Urinary bladder (tissue), 4 donors: Measurements from ENCODE around the gene OVCA2. TPM values are rescaled to one million over a fixed set of nuclear protein-coding genes. Genes with fewer than 3 reads are reported as not detected.

ENCODE experiments used
- DNase-seq: peaks from one replicate; pipeline ENCODE4 v3.0.0-alpha.2; 2015; ENCODE audit errors: extremely low spot score
- H3K27ac ChIP-seq: one replicate; pipeline ENCODE4 v1.5.1; 2013; ENCODE audit warnings: low read depth, mild to moderate bottlenecking, moderate library complexity
- H3K36me3 ChIP-seq: one replicate; pipeline ENCODE4 v1.6.1; 2013; ENCODE audit warnings: mild to moderate bottlenecking, moderate library complexity; ENCODE audit not compliant: insufficient read depth
- H3K4me1 ChIP-seq: one replicate; pipeline ENCODE4 v1.6.1; 2013; ENCODE audit warnings: mild to moderate bottlenecking, moderate library complexity; ENCODE audit not compliant: insufficient read depth
- H3K4me3 ChIP-seq: one replicate; pipeline ENCODE4 v1.5.1; 2013; ENCODE audit warnings: low read depth, low read length
- WGBS: extraction: QIAGEN DNeasy Blood & Tissue Kit; methylation state at CpG from one replicate; pipeline ENCODE4 v1.1.7; 2013; 5-methylcytosine and 5-hydroxymethylcytosine counted together
- polyA plus RNA-seq: library from polyadenylated mRNA; stranded (reverse); fragments of 200-250 nt; gene quantifications from one replicate; pipeline ENCODE4 v1.2.3, GENCODE V29; 2013
- total RNA-seq: library from RNA; depleted of rRNA; stranded (reverse); fragments of >200 nt; gene quantifications from one replicate; pipeline ENCODE4 v1.2.3, GENCODE V29; 2014
- donor health status: healthy with polysubstance abuse.
- donor health status: healthy.

Gene OVCA2
- total and polyA plus RNA-seq, 2 donors = 9.5 to 40.1 TPM

DNA sequence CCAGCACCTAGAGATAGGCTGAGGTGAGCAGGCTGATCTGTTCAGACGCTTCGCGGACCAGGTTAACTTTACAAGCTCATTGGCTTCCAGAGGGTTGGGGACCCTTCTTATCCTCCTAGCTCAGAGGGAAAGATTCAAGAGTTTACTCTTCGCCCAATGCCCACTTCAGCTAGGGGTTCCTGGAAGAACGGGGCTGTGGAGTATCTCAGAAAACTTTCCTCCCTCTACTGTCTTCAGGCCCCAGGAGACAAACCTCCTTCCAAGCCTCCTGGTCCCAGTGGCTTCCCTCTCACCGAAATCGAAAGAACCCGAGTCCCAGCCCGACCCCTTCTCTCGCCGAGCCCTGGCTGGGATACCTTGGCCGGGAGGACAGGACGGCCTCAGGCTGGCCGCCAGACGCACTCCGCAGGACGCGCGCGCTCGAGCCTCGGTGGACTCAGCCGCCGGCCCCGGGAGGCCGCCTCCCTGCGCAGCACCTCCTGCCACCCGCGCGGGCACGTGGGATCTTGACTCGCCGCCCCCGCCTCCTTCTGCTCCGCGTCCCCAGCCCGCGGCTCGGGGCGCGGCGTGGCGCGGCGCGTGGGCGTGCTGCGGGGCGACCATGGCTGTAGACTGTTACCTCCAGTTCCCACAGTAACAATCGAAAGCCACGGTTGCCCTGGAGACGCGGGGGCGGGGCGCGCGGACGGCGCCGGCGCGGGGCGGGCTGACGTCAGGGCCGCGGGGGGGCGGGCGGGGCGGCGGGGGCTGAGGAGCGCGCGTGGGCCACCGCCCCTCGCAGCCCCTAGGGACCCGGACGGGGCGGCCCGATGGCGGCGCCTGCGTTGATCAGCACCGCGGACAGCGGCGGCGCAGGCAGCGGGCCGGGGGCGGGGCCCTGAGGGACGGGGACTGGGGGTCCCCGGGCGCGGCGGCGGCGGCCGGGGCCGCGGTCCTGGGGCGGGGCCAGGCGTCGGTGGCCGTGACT is 7.8 kb downstream of the OVCA2 start:
- no peak for DNase-seq
- WGBS = 1% methylated on average over 104 of the region's 104 CpGs
- Histone ChIP-seq H3K36me3 (no peaks in the 10 kb centered on the region), H3K4me1 (peaks cover 2% of the 10 kb centered on the region), H3K4me3 (peak overlapping the region; percentile 58), H3K27ac (no peak overlapping the region)

DNA sequence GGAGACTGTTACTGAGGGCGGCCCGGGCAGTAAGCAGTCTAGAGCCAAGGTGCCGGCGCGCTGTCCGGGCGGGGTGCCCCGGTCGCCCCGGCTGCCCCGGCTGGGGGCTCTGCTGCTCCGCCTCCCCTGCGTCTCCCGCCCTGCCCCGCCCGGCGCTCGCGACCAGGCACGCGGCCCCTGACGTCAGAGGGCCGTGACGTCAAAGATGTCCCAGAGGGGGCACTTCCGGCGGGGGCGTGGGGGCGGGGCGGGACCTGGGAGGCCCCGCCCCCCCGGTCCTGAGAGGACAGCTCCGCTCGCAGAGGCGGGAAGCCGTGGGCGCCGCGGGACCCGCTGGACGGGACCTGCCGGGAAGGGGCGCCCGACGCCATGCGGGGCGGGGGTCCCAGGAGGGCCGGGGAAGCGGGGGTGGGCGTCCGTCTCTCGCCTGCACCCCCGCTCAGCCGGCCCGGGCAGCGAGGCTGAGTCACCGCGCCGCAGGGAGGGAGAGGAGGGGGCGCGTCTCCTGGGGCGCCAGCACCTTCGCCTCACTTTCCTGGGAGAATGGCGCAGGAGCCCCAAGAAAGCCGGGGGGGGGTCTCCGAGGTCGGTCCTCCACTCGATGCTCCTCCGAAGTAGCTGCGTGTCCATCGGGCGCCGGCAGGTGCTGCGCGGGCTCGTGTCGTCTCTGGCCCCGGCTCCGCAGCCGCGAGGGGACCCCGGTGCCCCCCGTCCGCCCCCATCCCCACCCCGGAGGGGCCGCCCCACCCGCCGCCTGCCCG is 8.7 kb downstream of the OVCA2 start:
- Histone ChIP-seq H3K36me3 (no peaks in the 10 kb centered on the region), H3K27ac (no peak overlapping the region), H3K4me3 (peak overlapping the region; percentile 58), H3K4me1 (peaks cover 2% of the 10 kb centered on the region)
- under 1% methylated on average over 87 of the region's 88 CpGs for WGBS
- no peak for DNase-seq

DNA sequence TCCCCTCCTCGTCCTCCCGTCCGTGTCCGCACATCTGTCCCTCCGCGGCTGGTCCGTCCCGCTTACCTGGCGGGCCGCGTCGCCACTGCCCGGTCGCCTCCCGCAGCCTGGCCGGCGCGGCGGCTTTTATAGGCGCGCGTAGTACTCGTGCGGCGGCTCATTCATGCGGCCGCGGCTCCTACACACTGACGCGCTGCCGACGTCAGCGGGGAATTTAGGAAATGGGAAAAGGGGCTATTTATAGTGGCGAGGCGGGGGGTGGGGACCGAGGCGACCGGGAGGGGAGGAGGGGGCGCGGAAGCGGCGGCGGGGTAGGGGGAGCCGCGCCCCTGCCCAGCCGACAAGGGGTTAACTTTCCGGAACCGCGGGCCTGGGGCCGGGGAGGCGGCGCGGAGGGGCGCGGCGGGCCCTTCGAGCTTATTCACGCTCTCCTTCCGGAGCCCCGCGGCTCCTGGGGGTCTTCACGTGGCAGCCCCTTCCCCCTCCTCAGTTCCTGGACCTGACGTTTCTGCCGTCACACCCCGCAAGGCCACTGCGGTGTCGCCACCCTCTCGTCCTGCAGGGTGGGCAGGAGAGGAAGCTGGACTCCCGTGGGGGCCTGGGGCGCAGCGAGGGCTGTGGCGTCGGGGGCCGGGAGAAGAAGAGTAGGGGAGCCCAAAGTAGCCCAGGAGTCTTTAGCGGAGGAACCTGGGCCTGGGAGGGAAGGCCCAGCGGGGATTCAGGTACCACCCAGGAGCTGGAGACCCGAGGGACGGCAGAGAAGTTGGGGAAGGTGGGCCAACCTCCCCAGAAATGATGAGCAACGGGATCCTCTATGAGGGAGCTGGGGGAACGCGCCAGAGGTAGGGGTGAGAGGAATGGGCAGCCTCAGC is 9.5 kb downstream of the OVCA2 start:
- 15% methylated on average over 81 of the region's 81 CpGs for WGBS

DNA sequence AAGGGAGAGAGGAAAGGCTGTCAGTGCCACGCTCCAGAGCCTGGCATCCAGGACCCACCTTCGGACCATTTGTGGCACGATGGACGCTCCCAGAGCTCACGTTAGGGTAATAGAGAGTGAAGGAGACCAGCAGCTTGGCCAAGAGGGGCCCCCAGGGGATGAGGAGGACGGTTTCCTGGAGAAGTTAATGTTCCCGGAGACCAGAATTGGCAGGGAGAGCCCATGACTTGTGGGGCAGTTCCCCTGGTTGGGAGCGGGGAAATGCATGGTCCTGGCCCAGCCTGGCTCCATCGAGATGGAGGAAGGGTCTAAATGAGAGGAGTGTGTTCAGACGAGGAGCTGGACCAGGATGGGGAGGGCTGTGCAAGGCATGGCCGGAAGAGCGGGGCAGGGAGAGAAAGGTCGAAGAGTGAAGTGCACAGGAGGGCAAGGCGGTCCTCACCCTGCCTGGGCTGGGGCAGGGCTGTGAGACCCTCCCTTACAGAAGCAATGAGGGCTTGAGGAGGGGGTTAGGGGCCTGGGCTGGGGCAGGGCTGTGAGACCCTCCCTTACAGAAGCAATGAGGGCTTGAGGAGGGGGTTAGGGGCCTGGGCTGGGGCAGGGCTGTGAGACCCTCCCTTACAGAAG is 10.2 kb downstream of the OVCA2 start:
- no peaks in the 10 kb centered on the region for H3K36me3 ChIP-seq

More for the DNA sequence above, 9.5 kb downstream of the OVCA2 start:
- Histone ChIP-seq H3K27ac (no peak overlapping the region), H3K4me1 (peaks cover 2% of the 10 kb centered on the region), H3K36me3 (no peaks in the 10 kb centered on the region), H3K4me3 (peak overlapping the region; percentile 58)
- DNase-seq = no peak

DNA sequence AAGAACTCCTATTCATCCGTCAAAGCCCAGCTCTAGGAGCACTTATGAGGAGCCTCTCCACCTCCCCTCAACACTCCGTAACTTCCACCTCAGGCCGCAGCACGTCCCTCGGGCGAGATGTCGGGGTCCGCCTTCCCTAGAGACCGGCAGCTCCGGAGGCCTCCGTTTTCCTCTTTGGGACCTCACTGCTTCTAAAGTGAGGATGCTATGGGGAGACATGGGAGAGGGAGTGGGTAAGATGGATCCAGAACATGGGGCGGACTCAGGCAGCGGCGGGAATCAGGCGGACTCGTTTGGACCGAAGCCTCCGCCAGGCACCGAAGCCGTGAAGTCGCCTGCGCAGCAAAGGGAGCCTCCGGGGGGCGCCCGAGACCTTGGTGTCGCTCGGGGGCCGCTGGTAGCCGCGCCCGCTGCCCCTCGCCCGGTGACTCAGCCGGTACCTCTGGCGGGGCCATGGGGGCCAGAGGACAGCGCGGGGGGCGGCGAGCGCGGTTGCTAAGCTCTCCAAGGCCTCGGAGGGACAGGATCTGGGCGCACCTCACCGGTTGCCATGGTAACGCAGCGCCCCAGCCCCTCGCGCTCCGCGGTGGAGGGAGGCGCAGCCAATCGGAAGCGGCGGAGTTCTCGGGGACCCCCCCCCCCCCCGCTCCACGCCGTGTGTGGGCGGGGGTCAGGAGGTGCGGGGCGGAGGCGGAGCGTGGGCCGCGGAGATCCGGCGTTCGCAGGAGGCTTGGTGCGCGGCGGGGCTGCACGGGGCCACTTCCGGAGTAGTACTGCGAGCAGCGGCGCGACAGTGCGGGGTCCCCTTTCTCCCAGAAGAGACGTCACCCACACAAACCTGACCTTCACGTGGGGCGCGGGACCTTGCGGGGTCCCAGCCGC is 11.8 kb downstream of the OVCA2 start:
- H3K4me1 ChIP-seq = peaks cover 4% of the 10 kb centered on the region
- no peaks in the 10 kb centered on the region for H3K36me3 ChIP-seq
- peak overlapping the region; percentile 46 for H3K4me3 ChIP-seq
- no peak for DNase-seq
- WGBS = 7% methylated on average over 84 of the region's 84 CpGs
- peak overlapping the region; percentile 59 for H3K27ac ChIP-seq

More for the DNA sequence above, 10.2 kb downstream of the OVCA2 start:
- DNase-seq = no peak
- peaks cover 4% of the 10 kb centered on the region for H3K4me1 ChIP-seq
- H3K27ac ChIP-seq = no peak overlapping the region
- 73% methylated on average over 14 of the region's 14 CpGs for WGBS
- H3K4me3 ChIP-seq = no peak overlapping the region

DNA sequence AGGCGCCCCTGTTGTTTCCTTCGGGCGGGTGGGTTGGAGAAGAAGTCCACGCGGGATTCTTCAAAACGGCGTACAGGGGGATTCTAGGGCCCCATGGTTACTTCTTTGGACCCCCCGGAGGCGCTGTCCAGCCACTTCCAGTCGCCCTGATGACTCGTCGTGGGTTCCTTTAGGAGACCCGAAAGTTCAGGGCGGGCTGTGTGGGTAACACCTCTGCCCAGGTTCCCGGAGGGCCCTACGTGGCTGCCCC is 12.4 kb downstream of the OVCA2 start:
- WGBS = 4% methylated on average over 16 of the region's 16 CpGs
- Histone ChIP-seq H3K36me3 (no peaks in the 10 kb centered on the region), H3K4me1 (peaks cover 3% of the 10 kb centered on the region), H3K27ac (peak overlapping the region; percentile 59), H3K4me3 (peak overlapping the region; percentile 46)
- no peak for DNase-seq

DNA sequence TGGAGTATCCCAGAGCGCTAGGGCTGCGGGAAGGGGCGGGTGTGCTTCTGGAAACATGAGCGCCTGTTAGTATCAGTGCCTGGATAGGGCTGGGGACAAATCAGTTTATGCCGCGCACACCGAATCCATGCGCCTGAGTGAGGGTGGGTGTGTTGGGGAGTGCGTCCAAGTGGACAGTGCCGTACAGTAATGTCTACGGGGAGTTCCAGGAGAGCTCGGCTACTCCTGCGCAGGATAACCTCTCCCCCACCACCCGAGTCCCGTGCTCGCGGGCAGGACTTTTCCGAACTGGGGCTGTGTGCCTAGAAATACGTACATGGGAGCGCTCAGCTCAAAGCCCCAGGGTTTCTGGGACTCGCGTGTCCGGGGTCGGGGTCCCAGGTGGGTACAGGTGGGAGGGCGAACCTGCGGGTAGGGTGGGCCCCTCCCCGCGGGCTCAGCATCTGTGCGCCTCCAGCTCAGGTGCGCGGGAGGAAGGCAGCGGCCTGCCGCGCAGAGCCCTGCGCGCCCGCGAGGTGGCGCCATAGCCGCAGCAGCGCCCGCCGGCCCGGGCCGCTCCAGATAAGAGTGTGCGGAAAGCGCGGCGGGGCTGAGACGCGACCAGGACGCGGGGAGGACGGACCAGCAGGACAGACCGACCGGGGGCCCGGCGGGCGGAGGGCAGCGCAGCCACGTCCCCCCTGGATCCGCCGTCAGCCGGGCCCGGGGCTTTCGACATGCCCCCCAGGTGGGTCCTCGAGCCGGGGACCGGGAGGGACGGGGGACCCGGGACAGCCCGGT is 12.9 kb downstream of the OVCA2 start, which contains the start of gene HIC1:
TSS of gene HIC1 (plus strand) at position 592 of the 780 bp plus-strand sequence. CDS start 1,588 bp downstream, outside the sequence.
- Histone ChIP-seq H3K36me3 (no peaks in the 10 kb centered on the region), H3K4me3 (peak within 1 kb of the TSS; percentile 54), H3K27ac (peak within 1 kb of the TSS; percentile 83), H3K4me1 (peaks cover 2% of the 10 kb centered on the region)
- WGBS = 1% methylated on average over 72 of the region's 72 CpGs
- no peak for DNase-seq

DNA sequence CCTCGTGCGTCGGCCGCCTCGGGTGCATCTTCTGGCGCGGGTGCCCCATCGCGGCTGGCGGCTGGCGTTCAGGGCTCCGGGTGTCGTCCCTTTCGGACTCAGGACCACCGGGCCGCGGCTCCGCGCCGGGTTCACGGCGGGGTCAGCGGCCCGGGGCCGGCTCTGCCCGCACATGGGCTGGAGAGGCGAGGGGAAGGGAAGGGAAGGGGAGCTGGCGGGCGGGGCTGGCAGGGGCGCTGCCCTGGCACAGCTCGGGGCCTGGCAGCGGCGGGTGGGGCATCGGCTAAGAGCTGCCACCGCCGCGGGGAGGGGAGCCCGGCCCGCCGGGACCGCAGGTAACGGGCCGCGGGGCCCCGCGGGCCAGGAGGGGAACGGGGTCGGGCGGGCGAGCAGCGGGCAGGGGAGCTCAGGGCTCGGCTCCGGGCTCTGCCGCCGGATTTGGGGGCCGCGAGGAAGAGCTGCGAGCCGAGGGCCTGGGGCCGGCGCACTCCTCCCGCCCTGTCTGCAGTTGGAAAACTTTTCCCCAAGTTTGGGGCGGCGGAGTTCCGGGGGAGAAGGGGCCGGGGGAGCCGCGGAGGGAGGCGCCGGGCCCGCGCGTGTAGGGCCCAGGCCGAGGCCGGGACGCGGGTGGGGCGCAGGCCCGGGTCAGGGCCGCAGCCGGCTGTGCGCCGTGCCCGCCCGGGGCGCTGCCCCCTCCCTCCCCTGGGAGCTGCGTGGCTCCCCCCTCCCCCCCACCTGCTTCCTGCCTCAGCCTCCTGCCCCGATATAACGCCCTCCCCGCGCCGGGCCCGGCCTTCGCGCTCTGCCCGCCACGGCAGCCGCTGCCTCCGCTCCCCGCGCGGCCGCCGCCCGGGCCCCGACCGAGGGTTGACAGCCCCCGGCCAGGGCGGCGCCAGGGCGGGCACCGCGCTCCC is 13.7 kb downstream of the OVCA2 start:
- peak overlapping the region; percentile 54 for H3K4me3 ChIP-seq
- 3% methylated on average over 112 of the region's 113 CpGs for WGBS
- H3K27ac ChIP-seq = peak overlapping the region; percentile 83
- DNase-seq = no peak
- no peaks in the 10 kb centered on the region for H3K36me3 ChIP-seq
- peaks cover 2% of the 10 kb centered on the region for H3K4me1 ChIP-seq

DNA sequence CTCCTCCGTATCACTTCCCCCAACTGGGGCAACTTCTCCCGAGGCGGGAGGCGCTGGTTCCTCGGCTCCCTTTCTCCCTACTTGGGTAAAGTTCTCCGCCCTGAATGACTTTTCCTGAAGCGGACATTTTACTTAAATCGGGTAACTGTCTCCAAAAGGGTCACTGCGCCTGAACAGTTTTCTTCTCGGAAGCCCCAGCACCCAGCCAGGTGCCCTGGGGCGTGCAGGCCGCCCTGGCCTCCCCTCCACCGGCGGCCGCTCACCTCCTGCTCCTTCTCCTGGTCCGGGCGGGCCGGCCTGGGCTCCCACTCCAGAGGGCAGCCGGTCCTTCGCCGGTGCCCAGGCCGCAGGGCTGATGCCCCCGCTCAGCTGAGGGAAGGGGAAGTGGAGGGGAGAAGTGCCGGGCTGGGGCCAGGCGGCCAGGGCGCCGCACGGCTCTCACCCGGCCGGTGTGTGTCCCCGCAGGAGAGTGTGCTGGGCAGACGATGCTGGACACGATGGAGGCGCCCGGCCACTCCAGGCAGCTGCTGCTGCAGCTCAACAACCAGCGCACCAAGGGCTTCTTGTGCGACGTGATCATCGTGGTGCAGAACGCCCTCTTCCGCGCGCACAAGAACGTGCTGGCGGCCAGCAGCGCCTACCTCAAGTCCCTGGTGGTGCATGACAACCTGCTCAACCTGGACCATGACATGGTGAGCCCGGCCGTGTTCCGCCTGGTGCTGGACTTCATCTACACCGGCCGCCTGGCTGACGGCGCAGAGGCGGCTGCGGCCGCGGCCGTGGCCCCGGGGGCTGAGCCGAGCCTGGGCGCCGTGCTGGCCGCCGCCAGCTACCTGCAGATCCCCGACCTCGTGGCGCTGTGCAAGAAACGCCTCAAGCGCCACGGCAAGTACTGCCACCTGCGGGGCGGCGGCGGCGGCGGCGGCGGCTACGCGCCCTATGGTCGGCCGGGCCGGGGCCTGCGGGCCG is 14.7 kb downstream of the OVCA2 start:
- H3K36me3 ChIP-seq = no peaks in the 10 kb centered on the region
- WGBS = 11% methylated on average over 85 of the region's 85 CpGs
- H3K4me3 ChIP-seq = peak overlapping the region; percentile 54
- peaks cover 2% of the 10 kb centered on the region for H3K4me1 ChIP-seq
- H3K27ac ChIP-seq = peak overlapping the region; percentile 76
- no peak for DNase-seq

DNA sequence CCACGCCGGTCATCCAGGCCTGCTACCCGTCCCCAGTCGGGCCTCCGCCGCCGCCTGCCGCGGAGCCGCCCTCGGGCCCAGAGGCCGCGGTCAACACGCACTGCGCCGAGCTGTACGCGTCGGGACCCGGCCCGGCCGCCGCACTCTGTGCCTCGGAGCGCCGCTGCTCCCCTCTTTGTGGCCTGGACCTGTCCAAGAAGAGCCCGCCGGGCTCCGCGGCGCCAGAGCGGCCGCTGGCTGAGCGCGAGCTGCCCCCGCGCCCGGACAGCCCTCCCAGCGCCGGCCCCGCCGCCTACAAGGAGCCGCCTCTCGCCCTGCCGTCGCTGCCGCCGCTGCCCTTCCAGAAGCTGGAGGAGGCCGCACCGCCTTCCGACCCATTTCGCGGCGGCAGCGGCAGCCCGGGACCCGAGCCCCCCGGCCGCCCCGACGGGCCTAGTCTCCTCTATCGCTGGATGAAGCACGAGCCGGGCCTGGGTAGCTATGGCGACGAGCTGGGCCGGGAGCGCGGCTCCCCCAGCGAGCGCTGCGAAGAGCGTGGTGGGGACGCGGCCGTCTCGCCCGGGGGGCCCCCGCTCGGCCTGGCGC is 15.4 kb downstream of the OVCA2 start:
- Histone ChIP-seq H3K4me1 (peaks cover 2% of the 10 kb centered on the region), H3K36me3 (no peaks in the 10 kb centered on the region), H3K27ac (peak overlapping the region; percentile 76), H3K4me3 (peak overlapping the region; percentile 54)
- DNase-seq = no peak
- WGBS = 16% methylated on average over 81 of the region's 81 CpGs
